CD4-positive, alpha-beta T cell treated with Interleukin-1 beta for 1 hour (primary cell): ENCODE results near the gene MAEL.
"Not testable (repeated sequence)": the region's sequence is repeated elsewhere in the genome, so short reads cannot be mapped to it uniquely, and the experiment has no call there.

ENCODE experiments used
- DNase-seq, 2 donors: peaks; one replicate each; pipeline ENCODE4 v3.0.0-alpha.2; 2020 to 2022

Gene MAEL

GRCh38 chr1:166978821-166979220 lies 10.3 kb upstream of the MAEL start:
- no peak for DNase-seq

- no peak for DNase-seq
Observed at GRCh38 chr1:166980383-166980782, 8.7 kb upstream of the MAEL start.

- DNase-seq: no peak
Observed at GRCh38 chr1:166980818-166981217, 8.3 kb upstream of the MAEL start.

GRCh38 chr1:166981589-166981988 lies 7.5 kb upstream of the MAEL start:
- DNase-seq: no peak

GRCh38 chr1:166999075-166999474 lies 10.0 kb downstream of the MAEL start:
- DNase-seq: no peak

- DNase-seq: no peak
Observed at GRCh38 chr1:166999500-167000055, 10.5 kb downstream of the MAEL start.

GRCh38 chr1:167000546-167000945 lies 11.5 kb downstream of the MAEL start:
- DNase-seq: no peak

GRCh38 chr1:167002354-167002753 lies 13.3 kb downstream of the MAEL start:
- no peak for DNase-seq

- no peak for DNase-seq
Observed at GRCh38 chr1:167003711-167004110, 14.6 kb downstream of the MAEL start.

- no peak for DNase-seq
Observed at GRCh38 chr1:167011560-167012191, 22.6 kb downstream of the MAEL start.

GRCh38 chr1:167012570-167012969 lies 23.5 kb downstream of the MAEL start:
- no peak for DNase-seq

GRCh38 chr1:167013108-167013929 lies 24.2 kb downstream of the MAEL start:
- no peak for DNase-seq

GRCh38 chr1:167016100-167016750 lies 27.1 kb downstream of the MAEL start:
- DNase-seq: no peak

- no peak for DNase-seq
Observed at GRCh38 chr1:167022384-167022783, 33.3 kb downstream of the MAEL start.

- DNase-seq: not testable (repeated sequence)
Observed at GRCh38 chr1:167029553-167029952, 40.5 kb downstream of the MAEL start.

GRCh38 chr1:167033646-167034045 lies 44.6 kb downstream of the MAEL start:
- no peak for DNase-seq

GRCh38 chr1:167043752-167044488 lies 54.8 kb downstream of the MAEL start:
- DNase-seq: peak; percentile 68 to 69

- no peak for DNase-seq
Observed at GRCh38 chr1:167051907-167052306, 62.8 kb downstream of the MAEL start.

GRCh38 chr1:167052389-167052788 lies 63.3 kb downstream of the MAEL start:
- DNase-seq: no peak

- DNase-seq: no peak
Observed at GRCh38 chr1:167054531-167054930, 65.5 kb downstream of the MAEL start.

- DNase-seq: no peak
Observed at GRCh38 chr1:167054946-167055630, 66.0 kb downstream of the MAEL start.

- no peak for DNase-seq
Observed at GRCh38 chr1:167056529-167057231, 67.6 kb downstream of the MAEL start.
